ENCODE measurements around the gene FRMD4B. TPM values are rescaled to one million over a fixed set of nuclear protein-coding genes. Genes with fewer than 3 reads are reported as not detected.
A peak's percentile ranks its signal among the peaks of the same experiment; 100 is the strongest.

The FRMD4B gene
- total RNA-seq, 1 donor from 2014 or later, result 29.4 TPM

GRCh38 chr3:69178082-69178481 lies 207.8 kb downstream of the FRMD4B start:
- DNase-seq (ENCODE audit: low spot score), result no peak

GRCh38 chr3:69174871-69175737 lies 210.8 kb downstream of the FRMD4B start:
- peak; percentile 24 for DNase-seq (ENCODE audit: low spot score)

- no peak for DNase-seq (ENCODE audit: low spot score)
Observed at GRCh38 chr3:69174445-69174844, 211.4 kb downstream of the FRMD4B start.

GRCh38 chr3:69172058-69172457 lies 213.8 kb downstream of the FRMD4B start:
- DNase-seq (ENCODE audit: low spot score), result no peak

GRCh38 chr3:69166446-69166845 lies 219.4 kb downstream of the FRMD4B start:
- no peak for DNase-seq (ENCODE audit: low spot score)

GRCh38 chr3:69165744-69166143 lies 220.1 kb downstream of the FRMD4B start:
- DNase-seq (ENCODE audit: low spot score), result no peak

- no peak for DNase-seq (ENCODE audit: low spot score)
Observed at GRCh38 chr3:69164296-69164695, 221.6 kb downstream of the FRMD4B start.

- no peak for DNase-seq (ENCODE audit: low spot score)
Observed at GRCh38 chr3:69162308-69162980, 223.4 kb downstream of the FRMD4B start.

- DNase-seq (ENCODE audit: low spot score), result peak; percentile 61
Observed at GRCh38 chr3:69161587-69162307, 224.1 kb downstream of the FRMD4B start.

- DNase-seq (ENCODE audit: low spot score), result no peak
Observed at GRCh38 chr3:69160525-69160924, 225.4 kb downstream of the FRMD4B start.

- no peak for DNase-seq (ENCODE audit: low spot score)
Observed at GRCh38 chr3:69160107-69160506, 225.8 kb downstream of the FRMD4B start.

- no peak for DNase-seq (ENCODE audit: low spot score)
Observed at GRCh38 chr3:69149586-69149985, 236.3 kb downstream of the FRMD4B start.

- DNase-seq (ENCODE audit: low spot score), result no peak
Observed at GRCh38 chr3:69145688-69146087, 240.2 kb downstream of the FRMD4B start.

- DNase-seq (ENCODE audit: low spot score), result no peak
Observed at GRCh38 chr3:69144631-69145245, 241.2 kb downstream of the FRMD4B start.

GRCh38 chr3:69143612-69144011 lies 242.3 kb downstream of the FRMD4B start:
- no peak for DNase-seq (ENCODE audit: low spot score)

GRCh38 chr3:69142797-69143454 lies 243.0 kb downstream of the FRMD4B start:
- no peak for DNase-seq (ENCODE audit: low spot score)

GRCh38 chr3:69142090-69142489 lies 243.8 kb downstream of the FRMD4B start:
- no peak for DNase-seq (ENCODE audit: low spot score)

- no peak for DNase-seq (ENCODE audit: low spot score)
Observed at GRCh38 chr3:69141313-69141712, 244.6 kb downstream of the FRMD4B start.

- no peak for DNase-seq (ENCODE audit: low spot score)
Observed at GRCh38 chr3:69137412-69137811, 248.5 kb downstream of the FRMD4B start.

GRCh38 chr3:69137005-69137404 lies 248.9 kb downstream of the FRMD4B start:
- DNase-seq (ENCODE audit: low spot score), result peak; percentile 88

- no peak for DNase-seq (ENCODE audit: low spot score)
Observed at GRCh38 chr3:69130689-69131088, 255.2 kb downstream of the FRMD4B start.

Measured in umbilical cord (tissue), 2 donors.